Anterior cingulate cortex (tissue), 58 donors: ENCODE results near the gene TAX1BP1.
A peak's percentile ranks its signal among the peaks of the same experiment; 100 is the strongest.
"Not testable (repeated sequence)": the region's sequence is repeated elsewhere in the genome, so short reads cannot be mapped to it uniquely, and the experiment has no call there.

ENCODE experiments used
- DNase-seq, 58 donors: peaks; one replicate each; lab custom pipeline; 2025; lab: John Stamatoyannopoulos, UW

TAX1BP1 gene

DNA sequence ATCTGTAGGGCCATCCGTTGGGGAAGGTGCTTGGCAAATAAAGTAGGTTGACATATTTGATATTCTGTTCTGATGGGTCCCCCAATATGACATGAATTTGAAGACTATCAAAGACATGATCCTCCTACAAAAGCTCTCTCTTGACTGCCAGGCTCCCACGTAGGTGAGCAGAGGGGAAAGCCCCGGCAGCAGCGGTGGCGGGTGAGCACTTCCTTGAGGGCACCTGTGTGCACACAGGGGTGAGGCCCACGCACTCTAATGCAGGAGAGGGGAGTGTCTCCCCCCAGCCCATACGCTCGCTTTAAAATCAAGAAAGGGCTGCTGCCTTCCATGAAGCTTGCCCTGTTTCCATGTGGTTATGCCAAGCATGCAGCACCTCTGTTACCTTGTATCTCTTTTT lies 100.4 kb downstream of the TAX1BP1 start:
- DNase-seq, result no peak

GRCh38 chr7:27840760-27841364 lies 100.9 kb downstream of the TAX1BP1 start:
- peak in 8 of 58 donors; percentile 18 to 46 (median 28) for DNase-seq

- peak in 1 of 58 donors; percentile 24 for DNase-seq
Measured at GRCh38 chr7:27842094-27842692, 102.2 kb downstream of the TAX1BP1 start.

GRCh38 chr7:27842851-27843250 lies 102.9 kb downstream of the TAX1BP1 start:
- peak in 1 of 58 donors; percentile 29 for DNase-seq

DNA sequence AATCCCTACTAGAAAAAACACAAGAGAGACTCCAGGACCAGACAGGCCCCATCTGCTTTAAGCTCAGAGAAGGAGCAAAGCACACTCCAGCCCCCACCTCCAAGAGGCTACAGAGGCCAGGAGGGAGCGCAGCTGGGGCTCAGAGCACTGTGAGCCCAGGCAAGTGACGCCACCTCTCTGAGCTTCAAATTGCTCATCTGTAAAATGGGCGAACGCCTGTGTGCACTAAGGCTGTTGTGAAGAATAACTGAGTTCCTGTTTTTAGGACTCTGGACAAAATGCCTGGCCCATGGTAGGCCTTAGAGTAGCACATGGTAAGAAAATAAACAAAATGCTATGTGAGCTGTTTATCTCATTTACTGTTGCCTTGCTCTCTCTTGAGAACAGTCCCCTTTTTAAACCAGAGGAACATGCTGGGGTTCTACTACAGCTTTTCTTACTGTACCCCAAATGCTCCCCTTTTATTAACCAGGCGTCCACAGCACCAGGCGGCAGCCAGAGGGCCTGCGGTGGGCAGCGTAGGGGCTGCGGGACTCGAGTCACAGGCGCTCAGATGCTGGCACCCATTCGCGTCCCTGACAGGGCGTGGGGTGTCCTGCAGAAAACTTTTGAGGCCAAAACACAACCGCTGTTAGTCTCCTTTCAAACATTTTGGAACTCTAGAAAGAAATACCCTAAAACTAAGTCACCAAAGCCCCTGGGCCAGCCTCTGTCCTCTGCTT lies 103.8 kb downstream of the TAX1BP1 start:
- no peak for DNase-seq

- no peak for DNase-seq
Measured at GRCh38 chr7:27846388-27846787, 106.4 kb downstream of the TAX1BP1 start.

- no peak for DNase-seq
Measured at GRCh38 chr7:27850531-27850930, 110.6 kb downstream of the TAX1BP1 start.

GRCh38 chr7:27856703-27857485 lies 116.9 kb downstream of the TAX1BP1 start:
- DNase-seq, result not testable (repeated sequence)

DNA sequence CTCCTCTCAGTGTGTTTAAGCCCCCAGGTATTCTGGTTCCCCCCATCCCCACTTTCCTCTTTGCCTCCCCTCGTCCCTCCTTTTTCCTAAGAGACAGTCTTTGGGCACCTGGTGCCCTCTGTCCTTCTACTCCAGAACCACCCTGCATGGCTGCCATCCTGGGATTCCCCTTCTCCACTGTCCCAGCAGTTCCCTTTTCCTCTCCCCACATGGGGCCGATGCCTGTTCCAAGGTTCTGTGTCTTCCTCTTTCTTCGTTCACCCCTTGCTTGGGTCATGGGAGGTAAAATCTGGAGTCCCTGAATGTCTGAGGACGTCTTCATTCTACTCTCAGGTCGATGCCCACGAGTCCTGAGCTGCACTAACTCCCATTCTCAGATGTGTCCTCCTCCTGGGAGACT lies 120.8 kb downstream of the TAX1BP1 start:
- no peak for DNase-seq

GRCh38 chr7:27861747-27862146 lies 121.8 kb downstream of the TAX1BP1 start:
- no peak for DNase-seq

- peak in 7 of 58 donors; percentile 5 to 44 (median 25) for DNase-seq
Measured at GRCh38 chr7:27863880-27864279, 123.9 kb downstream of the TAX1BP1 start.

- no peak for DNase-seq
Measured at GRCh38 chr7:27866256-27866655, 126.3 kb downstream of the TAX1BP1 start.

- DNase-seq, result peak in 12 of 58 donors; percentile 5 to 30 (median 11)
Measured at GRCh38 chr7:27866828-27867672, 127.1 kb downstream of the TAX1BP1 start.

GRCh38 chr7:27868131-27868550 lies 128.2 kb downstream of the TAX1BP1 start:
- no peak for DNase-seq

DNA sequence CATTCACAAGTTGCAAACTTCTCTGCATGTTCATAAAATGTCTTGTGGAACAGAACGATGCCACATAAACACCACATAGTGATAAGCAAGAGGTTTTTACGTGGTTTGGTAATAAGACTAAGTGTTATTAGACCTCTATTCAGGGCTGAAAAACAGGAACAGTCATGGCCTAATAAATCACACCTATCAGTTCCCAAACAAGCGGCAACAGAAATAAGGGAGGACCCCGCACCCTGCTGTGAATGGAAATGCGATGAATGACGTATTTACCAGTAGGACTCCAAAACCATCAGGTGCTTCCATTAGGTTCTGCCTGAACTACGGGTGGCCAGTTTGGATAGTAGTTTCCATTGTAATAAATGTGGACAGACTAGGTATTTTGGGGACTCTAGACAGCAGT lies 129.1 kb downstream of the TAX1BP1 start:
- no peak for DNase-seq

DNA sequence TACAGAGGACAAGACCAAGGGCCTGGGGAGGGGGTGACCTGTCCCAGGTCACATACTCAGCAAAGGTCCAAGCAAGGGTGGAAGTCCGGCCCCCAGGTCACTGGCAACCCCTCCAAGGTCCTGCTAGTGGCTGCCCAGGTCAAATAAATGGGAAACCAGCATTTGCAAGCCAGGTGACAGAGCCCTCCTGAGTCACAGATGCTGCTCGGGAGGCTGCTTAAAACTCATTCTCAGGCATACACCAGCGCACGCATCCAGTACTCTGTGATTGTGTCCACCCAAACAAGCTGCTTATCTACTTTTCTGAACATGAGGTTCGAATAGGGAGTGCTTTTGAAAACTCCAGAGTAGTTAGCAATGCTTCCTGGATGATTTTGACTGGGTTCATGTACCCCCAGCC lies 130.6 kb downstream of the TAX1BP1 start:
- DNase-seq, result no peak

- no peak for DNase-seq
Measured at GRCh38 chr7:27871086-27871485, 131.1 kb downstream of the TAX1BP1 start.

DNA sequence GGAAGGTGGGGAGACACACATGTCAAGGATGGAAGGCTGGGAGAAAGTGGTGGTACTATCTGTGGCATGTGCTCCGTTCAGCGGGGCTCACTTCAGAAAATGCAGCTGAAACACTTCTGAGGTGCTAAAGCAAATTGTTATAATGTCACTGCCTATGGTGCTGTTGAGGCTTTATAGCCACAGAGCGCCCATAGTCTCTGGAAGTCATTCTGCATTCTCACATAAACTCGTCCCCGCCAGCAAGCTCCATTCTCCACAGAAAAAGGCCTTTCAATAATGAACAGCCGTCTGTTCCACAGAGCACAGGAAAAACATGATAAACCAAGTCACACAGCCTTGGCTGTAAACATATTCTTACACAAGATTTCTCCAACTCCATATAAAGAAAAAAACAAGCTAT lies 131.9 kb downstream of the TAX1BP1 start:
- no peak for DNase-seq

DNA sequence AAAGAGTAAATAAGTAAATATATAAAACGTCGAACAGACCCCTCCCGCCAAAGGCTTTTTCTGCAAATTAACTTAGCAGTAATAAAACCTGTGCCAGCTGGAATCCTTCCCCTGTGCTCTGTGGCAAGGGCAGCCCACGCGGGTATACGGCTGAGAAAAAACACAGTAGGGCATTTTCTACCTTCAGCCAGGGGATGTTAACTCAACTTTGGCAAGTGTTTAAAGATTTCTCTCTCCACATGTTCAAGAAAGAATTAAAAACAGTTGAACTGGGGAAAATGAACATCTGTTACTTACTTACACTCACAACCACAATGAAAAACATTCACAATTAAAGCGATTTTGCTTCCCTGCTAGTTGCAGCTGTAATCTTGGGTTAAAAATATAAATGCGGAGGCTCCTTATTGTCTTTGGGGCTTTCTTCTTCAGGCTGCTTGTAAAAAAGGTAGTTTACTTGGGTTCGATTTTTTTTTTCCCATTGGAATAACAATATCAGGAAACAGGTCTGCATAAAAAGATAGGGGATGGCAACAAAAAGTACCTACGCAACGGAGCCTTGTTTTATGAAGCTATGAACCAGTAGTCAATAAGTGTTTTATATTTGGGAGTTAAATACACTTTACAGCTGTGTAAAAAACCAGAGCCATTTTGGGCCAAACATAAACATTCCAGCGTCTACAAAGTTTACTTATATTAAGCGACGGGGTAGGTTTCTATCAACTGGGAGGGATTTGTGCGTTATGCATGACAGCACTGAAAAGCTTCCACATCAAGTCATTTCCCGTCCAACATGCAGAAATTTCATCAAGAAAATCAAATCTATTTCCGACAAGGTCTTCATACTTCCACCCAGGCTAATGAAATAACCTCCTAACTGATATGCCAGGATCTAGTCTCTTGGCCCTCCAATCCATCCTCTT lies 132.7 kb downstream of the TAX1BP1 start:
- peak in 1 of 58 donors; percentile 4 for DNase-seq
